Activated CD4-positive, alpha-beta T cell treated with anti-CD3 and anti-CD28 coated beads for 4 hours (primary cell): ENCODE data around the gene MPPED1.

ENCODE experiments used
- DNase-seq, 2 donors: peaks; one replicate each; pipeline ENCODE4 v3.0.0-alpha.2; 2020

MPPED1 gene

GRCh38 chr22:43412808-43413795 lies 1.3 kb downstream of the MPPED1 start:
- DNase-seq: no peak

- DNase-seq: no peak
Measured at GRCh38 chr22:43413826-43414225, 2.0 kb downstream of the MPPED1 start.

DNA sequence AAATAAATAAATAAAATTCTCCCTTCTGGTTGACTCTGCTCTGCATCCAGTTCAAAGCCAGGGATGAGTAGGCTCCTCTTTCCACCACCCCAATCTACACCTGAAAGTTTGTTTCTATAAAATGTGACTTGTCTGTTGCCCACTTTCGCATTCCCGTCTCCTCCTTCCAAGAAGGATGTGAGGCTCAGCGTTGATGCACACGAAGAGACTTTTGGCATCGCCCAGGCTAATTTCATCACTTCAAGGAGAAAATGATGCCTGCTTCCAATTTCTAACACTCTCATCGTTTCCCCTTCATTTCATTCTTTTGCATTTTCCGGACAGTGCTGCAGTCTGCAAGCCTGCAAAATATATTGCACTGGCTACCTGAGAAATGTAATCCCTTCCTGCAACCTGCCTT lies 3.9 kb downstream of the MPPED1 start:
- DNase-seq: no peak

DNA sequence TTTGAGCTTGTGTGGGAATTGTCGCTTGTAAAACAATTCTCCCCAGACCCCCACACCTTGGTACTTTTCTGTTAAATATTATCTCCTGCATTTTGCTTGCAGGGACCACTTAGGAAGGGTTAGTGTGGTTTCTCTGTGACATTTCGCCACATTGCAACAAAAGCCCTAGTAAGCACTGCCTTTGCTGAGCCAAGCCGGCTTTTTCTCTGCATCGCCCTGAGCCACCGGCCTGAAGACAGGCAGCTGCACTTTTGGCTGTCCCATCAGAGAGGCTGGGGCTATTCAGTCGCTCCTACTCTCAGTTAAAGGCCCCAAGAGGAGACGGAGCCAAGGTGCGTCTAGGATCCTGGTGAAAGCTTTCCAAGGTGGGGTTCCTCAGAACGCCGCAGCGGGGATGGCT lies 5.7 kb downstream of the MPPED1 start:
- DNase-seq: no peak

- DNase-seq: no peak
Measured at GRCh38 chr22:43418079-43418825, 6.4 kb downstream of the MPPED1 start.

- DNase-seq: no peak
Measured at GRCh38 chr22:43419371-43420080, 7.7 kb downstream of the MPPED1 start.

GRCh38 chr22:43421046-43421665 lies 9.3 kb downstream of the MPPED1 start:
- DNase-seq: no peak

DNA sequence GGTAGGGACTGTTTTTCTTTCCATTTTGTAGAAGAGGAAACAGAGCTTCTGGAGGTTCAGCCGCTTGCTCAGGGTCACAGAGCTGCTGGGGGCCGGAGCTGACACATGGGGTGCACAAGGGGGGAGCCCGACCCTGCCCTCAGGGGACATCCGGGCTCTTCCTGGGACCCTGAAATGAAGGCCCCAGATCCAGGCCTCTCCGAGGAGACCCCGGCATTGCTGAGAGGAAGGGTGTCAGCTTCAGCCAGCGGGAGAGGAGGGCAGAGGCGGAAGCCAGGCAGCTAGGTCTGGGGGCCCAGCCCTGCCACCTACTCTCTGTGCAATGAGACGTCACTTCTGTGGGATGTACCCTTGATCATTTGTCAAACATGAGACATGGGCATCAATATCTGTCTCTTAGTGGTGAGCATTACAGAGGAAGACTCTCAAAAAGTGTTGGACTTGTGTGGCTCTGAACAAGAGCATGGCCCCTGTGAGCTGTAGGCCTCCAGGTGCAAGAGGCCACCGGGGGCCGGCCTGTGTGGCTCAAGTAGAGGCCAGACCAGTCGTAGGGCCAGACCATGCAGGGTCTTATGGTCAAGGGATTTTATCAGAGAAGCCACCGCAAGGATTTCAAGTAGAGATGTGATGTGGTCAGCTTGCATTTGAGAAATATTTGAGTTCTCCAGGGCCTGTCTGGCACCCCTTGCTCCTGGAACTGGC lies 10.3 kb downstream of the MPPED1 start:
- no peak for DNase-seq

GRCh38 chr22:43423046-43423445 lies 11.2 kb downstream of the MPPED1 start:
- DNase-seq: no peak

DNA sequence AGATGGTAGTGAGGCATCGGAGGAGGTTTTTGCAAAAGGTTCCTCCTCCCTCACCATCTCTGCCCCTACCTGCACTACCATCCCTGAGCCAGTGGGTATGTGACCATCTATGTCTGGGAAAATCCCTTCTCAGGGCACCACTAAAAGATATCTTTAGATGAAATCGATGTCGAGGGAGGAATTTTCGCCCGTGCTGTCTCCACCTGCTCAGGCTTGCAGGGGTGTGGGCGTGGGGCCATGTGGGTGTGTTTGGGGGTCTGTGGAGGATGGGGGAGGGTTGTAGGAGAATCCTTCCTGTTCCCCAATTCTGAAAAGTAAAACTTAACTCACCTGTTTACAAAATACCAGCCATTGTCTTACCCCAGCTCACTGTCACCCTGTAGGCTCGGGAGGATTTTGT lies 12.4 kb downstream of the MPPED1 start:
- DNase-seq: no peak

DNA sequence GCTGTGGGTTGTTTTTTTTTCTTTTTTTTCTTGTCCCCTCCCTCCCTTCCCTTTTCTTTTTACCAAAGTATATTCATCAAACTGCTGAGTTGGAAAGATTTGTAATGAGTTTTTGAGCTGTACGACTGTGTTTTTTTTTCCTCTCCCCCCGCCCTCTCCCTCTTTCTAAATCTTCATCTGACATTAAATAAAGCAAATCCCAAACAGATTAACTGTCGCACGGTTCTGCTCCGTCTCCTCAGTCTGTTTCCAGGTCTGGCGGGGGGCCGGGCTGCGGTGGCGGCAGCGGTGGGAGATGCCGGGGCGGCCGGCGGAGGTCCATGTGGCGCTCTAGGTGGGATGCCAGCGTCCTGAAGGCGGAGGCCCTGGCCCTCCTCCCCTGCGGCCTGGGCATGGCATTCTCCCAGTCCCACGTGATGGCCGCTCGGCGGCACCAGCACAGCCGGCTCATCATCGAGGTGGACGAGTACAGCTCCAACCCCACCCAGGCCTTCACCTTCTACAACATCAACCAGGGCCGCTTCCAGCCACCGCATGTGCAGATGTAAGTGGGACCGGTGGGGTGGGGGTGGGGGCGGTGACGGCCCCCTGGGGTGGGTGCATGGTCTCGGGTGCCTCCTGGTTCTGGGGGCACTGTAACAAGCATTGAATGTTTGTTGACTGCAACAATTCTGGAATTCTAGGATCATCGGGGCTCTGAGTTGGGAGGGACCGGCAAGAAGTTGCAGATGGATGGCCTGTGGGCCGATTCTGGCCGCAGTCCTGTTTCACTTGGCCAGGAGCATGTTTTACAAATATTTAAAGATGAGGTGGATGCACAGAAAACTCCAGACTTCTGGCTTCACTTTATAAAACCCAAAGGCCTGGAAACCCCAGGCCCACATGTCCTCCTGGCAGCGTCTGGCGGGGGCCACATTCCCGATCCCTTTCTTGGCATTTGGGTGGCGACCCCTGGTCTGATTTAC lies 13.1 kb downstream of the MPPED1 start:
- DNase-seq: no peak

DNA sequence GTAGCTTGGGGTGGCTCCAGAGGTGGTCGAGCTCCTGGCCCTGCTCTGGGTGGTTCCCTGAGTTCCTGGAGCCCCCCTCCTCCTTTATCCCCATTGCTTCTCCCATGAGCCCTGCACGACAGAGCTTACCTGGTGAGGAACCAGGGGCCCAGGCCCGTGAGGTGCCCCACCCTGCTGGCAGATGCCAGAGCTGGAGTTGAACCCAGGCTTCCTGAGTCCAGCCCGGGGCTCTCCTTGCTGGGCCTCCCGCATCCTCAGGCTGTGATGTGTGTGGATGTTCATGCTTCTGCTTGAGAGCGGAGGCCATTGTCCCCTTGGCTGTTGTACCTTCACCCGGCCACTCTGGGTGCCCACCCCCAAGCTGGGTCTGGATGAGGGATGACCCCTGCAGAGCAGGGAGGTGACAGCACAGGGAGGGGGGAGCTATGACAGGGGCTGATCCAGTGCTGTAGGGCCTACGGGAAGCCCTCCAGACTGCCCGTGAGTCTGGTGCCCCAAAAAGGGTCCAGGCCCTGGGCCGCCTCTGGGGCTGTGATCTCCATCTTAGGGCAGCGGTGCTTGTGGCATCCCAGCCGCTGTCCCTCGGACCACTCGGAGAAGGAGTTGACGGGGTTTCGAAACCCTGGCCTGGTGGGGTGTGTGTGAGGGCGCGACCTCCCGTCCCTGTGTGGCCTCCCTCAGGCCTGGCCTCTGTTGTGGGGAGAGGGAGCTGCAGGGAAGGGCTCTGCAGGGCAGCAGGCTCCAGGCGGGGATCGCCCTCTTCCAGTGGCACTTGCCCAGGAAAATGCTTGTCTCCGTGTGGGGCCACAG lies 14.4 kb downstream of the MPPED1 start:
- DNase-seq: no peak

GRCh38 chr22:43426816-43427215 lies 15.0 kb downstream of the MPPED1 start:
- DNase-seq: no peak

GRCh38 chr22:43427296-43428004 lies 15.6 kb downstream of the MPPED1 start:
- DNase-seq: no peak

GRCh38 chr22:43428005-43428485 lies 16.2 kb downstream of the MPPED1 start:
- no peak for DNase-seq

GRCh38 chr22:43428521-43428920 lies 16.7 kb downstream of the MPPED1 start:
- no peak for DNase-seq

- no peak for DNase-seq
Measured at GRCh38 chr22:43429426-43429825, 17.6 kb downstream of the MPPED1 start.

- DNase-seq: no peak
Measured at GRCh38 chr22:43431808-43432554, 20.2 kb downstream of the MPPED1 start.
